ENCODE results near the gene CCDC186. TPM values are rescaled to one million over a fixed set of nuclear protein-coding genes. Genes with fewer than 3 reads are reported as not detected.

Gene CCDC186
- total and polyA plus RNA-seq, 2 of the 13 experiments (the other 11 are each of a cell fraction or from before 2014, with no cell fraction given): 4.2 to 11.8 TPM

DNA sequence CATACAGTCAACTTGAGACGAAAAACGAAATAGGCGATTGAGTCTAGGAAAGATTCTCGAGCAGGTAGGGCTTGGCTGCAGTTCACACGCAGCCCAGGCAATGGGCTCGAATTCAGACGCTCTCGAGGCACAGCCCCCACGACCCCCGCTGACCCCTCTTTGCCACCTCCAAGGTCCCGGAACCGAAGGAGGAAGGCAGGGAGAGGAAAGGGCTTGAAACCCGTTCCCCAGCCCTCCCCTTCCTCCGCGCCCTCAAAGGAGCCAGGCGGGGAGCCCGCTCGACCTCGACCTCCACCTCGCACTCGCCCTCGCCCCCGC lies 441 bp downstream of the CCDC186 start (continued):
- TF ChIP-seq, protein P1, sequence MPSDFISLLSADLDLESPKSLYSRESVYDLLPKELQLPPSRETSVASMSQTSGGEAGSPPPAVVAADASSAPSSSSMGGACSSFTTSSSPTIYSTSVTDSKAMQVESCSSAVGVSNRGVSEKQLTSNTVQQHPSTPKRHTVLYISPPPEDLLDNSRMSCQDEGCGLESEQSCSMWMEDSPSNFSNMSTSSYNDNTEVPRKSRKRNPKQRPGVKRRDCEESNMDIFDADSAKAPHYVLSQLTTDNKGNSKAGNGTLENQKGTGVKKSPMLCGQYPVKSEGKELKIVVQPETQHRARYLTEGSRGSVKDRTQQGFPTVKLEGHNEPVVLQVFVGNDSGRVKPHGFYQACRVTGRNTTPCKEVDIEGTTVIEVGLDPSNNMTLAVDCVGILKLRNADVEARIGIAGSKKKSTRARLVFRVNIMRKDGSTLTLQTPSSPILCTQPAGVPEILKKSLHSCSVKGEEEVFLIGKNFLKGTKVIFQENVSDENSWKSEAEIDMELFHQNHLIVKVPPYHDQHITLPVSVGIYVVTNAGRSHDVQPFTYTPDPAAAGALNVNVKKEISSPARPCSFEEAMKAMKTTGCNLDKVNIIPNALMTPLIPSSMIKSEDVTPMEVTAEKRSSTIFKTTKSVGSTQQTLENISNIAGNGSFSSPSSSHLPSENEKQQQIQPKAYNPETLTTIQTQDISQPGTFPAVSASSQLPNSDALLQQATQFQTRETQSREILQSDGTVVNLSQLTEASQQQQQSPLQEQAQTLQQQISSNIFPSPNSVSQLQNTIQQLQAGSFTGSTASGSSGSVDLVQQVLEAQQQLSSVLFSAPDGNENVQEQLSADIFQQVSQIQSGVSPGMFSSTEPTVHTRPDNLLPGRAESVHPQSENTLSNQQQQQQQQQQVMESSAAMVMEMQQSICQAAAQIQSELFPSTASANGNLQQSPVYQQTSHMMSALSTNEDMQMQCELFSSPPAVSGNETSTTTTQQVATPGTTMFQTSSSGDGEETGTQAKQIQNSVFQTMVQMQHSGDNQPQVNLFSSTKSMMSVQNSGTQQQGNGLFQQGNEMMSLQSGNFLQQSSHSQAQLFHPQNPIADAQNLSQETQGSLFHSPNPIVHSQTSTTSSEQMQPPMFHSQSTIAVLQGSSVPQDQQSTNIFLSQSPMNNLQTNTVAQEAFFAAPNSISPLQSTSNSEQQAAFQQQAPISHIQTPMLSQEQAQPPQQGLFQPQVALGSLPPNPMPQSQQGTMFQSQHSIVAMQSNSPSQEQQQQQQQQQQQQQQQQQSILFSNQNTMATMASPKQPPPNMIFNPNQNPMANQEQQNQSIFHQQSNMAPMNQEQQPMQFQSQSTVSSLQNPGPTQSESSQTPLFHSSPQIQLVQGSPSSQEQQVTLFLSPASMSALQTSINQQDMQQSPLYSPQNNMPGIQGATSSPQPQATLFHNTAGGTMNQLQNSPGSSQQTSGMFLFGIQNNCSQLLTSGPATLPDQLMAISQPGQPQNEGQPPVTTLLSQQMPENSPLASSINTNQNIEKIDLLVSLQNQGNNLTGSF (CRISPR knock-in tag; IDR thresholded peaks at IDR 0.05): 0 out of 2 replicates have a peak, but pooled peaks have one; percentile 39
- TF ChIP-seq ZNF33B (CRISPR knock-in tag; IDR thresholded peaks at IDR 0.05) (no peak), PAWR (CRISPR knock-in tag; IDR thresholded peaks at IDR 0.05; ENCODE audit: borderline replicate concordance) (no peak), ZNF564 (CRISPR knock-in tag; IDR thresholded peaks at IDR 0.05) (no peak), ZBTB7A (CRISPR knock-in tag; IDR thresholded peaks at IDR 0.05) (0 out of 2 replicates have a peak, but pooled peaks have one; percentile 15), ZNF720 (CRISPR knock-in tag; IDR thresholded peaks at IDR 0.05) (no peak), ZNF557 (CRISPR knock-in tag; IDR thresholded peaks at IDR 0.05) (no peak), ZNF510 (CRISPR knock-in tag; IDR thresholded peaks at IDR 0.05; ENCODE audit: low read depth) (no peak)
- TF ChIP-seq, protein P2, sequence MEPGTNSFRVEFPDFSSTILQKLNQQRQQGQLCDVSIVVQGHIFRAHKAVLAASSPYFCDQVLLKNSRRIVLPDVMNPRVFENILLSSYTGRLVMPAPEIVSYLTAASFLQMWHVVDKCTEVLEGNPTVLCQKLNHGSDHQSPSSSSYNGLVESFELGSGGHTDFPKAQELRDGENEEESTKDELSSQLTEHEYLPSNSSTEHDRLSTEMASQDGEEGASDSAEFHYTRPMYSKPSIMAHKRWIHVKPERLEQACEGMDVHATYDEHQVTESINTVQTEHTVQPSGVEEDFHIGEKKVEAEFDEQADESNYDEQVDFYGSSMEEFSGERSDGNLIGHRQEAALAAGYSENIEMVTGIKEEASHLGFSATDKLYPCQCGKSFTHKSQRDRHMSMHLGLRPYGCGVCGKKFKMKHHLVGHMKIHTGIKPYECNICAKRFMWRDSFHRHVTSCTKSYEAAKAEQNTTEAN (CRISPR knock-in tag; conservative IDR thresholded peaks at IDR 0.05): no peak
- TF ChIP-seq, protein P3, sequence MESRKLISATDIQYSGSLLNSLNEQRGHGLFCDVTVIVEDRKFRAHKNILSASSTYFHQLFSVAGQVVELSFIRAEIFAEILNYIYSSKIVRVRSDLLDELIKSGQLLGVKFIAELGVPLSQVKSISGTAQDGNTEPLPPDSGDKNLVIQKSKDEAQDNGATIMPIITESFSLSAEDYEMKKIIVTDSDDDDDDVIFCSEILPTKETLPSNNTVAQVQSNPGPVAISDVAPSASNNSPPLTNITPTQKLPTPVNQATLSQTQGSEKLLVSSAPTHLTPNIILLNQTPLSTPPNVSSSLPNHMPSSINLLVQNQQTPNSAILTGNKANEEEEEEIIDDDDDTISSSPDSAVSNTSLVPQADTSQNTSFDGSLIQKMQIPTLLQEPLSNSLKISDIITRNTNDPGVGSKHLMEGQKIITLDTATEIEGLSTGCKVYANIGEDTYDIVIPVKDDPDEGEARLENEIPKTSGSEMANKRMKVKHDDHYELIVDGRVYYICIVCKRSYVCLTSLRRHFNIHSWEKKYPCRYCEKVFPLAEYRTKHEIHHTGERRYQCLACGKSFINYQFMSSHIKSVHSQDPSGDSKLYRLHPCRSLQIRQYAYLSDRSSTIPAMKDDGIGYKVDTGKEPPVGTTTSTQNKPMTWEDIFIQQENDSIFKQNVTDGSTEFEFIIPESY (CRISPR knock-in tag; IDR thresholded peaks at IDR 0.05): no peak
- TF ChIP-seq, protein P4, sequence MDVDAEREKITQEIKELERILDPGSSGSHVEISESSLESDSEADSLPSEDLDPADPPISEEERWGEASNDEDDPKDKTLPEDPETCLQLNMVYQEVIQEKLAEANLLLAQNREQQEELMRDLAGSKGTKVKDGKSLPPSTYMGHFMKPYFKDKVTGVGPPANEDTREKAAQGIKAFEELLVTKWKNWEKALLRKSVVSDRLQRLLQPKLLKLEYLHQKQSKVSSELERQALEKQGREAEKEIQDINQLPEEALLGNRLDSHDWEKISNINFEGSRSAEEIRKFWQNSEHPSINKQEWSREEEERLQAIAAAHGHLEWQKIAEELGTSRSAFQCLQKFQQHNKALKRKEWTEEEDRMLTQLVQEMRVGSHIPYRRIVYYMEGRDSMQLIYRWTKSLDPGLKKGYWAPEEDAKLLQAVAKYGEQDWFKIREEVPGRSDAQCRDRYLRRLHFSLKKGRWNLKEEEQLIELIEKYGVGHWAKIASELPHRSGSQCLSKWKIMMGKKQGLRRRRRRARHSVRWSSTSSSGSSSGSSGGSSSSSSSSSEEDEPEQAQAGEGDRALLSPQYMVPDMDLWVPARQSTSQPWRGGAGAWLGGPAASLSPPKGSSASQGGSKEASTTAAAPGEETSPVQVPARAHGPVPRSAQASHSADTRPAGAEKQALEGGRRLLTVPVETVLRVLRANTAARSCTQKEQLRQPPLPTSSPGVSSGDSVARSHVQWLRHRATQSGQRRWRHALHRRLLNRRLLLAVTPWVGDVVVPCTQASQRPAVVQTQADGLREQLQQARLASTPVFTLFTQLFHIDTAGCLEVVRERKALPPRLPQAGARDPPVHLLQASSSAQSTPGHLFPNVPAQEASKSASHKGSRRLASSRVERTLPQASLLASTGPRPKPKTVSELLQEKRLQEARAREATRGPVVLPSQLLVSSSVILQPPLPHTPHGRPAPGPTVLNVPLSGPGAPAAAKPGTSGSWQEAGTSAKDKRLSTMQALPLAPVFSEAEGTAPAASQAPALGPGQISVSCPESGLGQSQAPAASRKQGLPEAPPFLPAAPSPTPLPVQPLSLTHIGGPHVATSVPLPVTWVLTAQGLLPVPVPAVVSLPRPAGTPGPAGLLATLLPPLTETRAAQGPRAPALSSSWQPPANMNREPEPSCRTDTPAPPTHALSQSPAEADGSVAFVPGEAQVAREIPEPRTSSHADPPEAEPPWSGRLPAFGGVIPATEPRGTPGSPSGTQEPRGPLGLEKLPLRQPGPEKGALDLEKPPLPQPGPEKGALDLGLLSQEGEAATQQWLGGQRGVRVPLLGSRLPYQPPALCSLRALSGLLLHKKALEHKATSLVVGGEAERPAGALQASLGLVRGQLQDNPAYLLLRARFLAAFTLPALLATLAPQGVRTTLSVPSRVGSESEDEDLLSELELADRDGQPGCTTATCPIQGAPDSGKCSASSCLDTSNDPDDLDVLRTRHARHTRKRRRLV (CRISPR knock-in tag; IDR thresholded peaks at IDR 0.05): no peak
- TF ChIP-seq, protein P5, sequence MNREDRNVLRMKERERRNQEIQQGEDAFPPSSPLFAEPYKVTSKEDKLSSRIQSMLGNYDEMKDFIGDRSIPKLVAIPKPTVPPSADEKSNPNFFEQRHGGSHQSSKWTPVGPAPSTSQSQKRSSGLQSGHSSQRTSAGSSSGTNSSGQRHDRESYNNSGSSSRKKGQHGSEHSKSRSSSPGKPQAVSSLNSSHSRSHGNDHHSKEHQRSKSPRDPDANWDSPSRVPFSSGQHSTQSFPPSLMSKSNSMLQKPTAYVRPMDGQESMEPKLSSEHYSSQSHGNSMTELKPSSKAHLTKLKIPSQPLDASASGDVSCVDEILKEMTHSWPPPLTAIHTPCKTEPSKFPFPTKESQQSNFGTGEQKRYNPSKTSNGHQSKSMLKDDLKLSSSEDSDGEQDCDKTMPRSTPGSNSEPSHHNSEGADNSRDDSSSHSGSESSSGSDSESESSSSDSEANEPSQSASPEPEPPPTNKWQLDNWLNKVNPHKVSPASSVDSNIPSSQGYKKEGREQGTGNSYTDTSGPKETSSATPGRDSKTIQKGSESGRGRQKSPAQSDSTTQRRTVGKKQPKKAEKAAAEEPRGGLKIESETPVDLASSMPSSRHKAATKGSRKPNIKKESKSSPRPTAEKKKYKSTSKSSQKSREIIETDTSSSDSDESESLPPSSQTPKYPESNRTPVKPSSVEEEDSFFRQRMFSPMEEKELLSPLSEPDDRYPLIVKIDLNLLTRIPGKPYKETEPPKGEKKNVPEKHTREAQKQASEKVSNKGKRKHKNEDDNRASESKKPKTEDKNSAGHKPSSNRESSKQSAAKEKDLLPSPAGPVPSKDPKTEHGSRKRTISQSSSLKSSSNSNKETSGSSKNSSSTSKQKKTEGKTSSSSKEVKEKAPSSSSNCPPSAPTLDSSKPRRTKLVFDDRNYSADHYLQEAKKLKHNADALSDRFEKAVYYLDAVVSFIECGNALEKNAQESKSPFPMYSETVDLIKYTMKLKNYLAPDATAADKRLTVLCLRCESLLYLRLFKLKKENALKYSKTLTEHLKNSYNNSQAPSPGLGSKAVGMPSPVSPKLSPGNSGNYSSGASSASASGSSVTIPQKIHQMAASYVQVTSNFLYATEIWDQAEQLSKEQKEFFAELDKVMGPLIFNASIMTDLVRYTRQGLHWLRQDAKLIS (CRISPR knock-in tag; IDR thresholded peaks at IDR 0.05): no peak

All from HepG2 (cell line).